Measurements from ENCODE around the gene PRG3. TPM values are rescaled to one million over a fixed set of nuclear protein-coding genes. Genes with fewer than 3 reads are reported as not detected.

The PRG3 gene
- total and polyA plus RNA-seq, 2 of the 13 experiments (the other 11 are each of a cell fraction or from before 2014, with no cell fraction given) = not detected

GRCh38 chr11:57424792-57425564 is 44.0 kb upstream of the PRG3 start (continued):
- TF ChIP-seq RFX1 (IDR thresholded peaks at IDR 0.05) (no peak), ZNF552 (CRISPR knock-in tag; IDR thresholded peaks at IDR 0.05; ENCODE audit: borderline replicate concordance) (no peak), IKZF5 (CRISPR knock-in tag; IDR thresholded peaks at IDR 0.05) (no peak), ZNF691 (CRISPR knock-in tag; IDR thresholded peaks at IDR 0.05; ENCODE audit: borderline replicate concordance, low read depth) (peak; percentile 66; the same call in 1 of the 2 replicates), ZBTB1 (CRISPR knock-in tag; IDR thresholded peaks at IDR 0.05; ENCODE audit: borderline replicate concordance) (no peak), ELF3 (CRISPR knock-in tag; IDR thresholded peaks at IDR 0.05) (peak; percentile 36; the same call in 1 of the 2 replicates), TFE3 (CRISPR knock-in tag; IDR thresholded peaks at IDR 0.05) (peak; percentile 76), CBFB (CRISPR knock-in tag; IDR thresholded peaks at IDR 0.05) (no peak), PITX1 (CRISPR knock-in tag; IDR thresholded peaks at IDR 0.05) (no peak), GATAD1 (CRISPR knock-in tag; IDR thresholded peaks at IDR 0.05) (no peak), STAG1 (CRISPR knock-in tag; IDR thresholded peaks at IDR 0.05) (no peak), ZNF263 (CRISPR knock-in tag; IDR thresholded peaks at IDR 0.05) (peak; percentile 55; the same call in 1 of the 2 replicates), NR3C1 (CRISPR knock-in tag; IDR thresholded peaks at IDR 0.05) (no peak), PPARG (CRISPR knock-in tag; conservative IDR thresholded peaks at IDR 0.05) (no peak), ZNF556 (CRISPR knock-in tag; IDR thresholded peaks at IDR 0.05; ENCODE audit: borderline replicate concordance) (peak; percentile 50; the same call in 1 of the 2 replicates), TBL1XR1 (IDR thresholded peaks at IDR 0.05; ENCODE audit: borderline replicate concordance, low read length, partially characterized antibody) (no peak), AHDC1 (CRISPR knock-in tag; IDR thresholded peaks at IDR 0.05; ENCODE audit: borderline replicate concordance) (no peak), ARID2 (CRISPR knock-in tag; IDR thresholded peaks at IDR 0.05; ENCODE audit: borderline replicate concordance) (no peak), ZFP36L1 (CRISPR knock-in tag; IDR thresholded peaks at IDR 0.05) (peak; percentile 77; the same call in 1 of the 2 replicates), ETV5 (CRISPR knock-in tag; IDR thresholded peaks at IDR 0.05; ENCODE audit: borderline replicate concordance) (peak; percentile 75; the same call in 1 of the 2 replicates)

Measured in HepG2 (cell line).